Peyer's patch (tissue), 4 donors: ENCODE results near the gene PSMD4.

ENCODE experiments used
- POLR2A ChIP-seq, 2 donors: fragments of 450-650 bp; IDR thresholded peaks; one replicate each; pipeline ENCODE4 v1.5.1; 2017; ENCODE audit warnings: antibody characterized with exemption in 2 of 2, mild to moderate bottlenecking in 2 of 2, moderate library complexity in 2 of 2
- TF ChIP-seq, protein P1 (sequence below), 6 experiments: fragments of 450-650 bp in 4 of 6; fragments of 200-600 bp in 2 of 6; sonication (generic) in 1 of 6; IDR thresholded peaks; one replicate each; pipeline ENCODE4 v1.5.1; 2017 to 2019; ENCODE audit warnings: antibody characterized with exemption in 6 of 6, mild to moderate bottlenecking in 3 of 6, moderate library complexity in 1 of 6

DNA sequence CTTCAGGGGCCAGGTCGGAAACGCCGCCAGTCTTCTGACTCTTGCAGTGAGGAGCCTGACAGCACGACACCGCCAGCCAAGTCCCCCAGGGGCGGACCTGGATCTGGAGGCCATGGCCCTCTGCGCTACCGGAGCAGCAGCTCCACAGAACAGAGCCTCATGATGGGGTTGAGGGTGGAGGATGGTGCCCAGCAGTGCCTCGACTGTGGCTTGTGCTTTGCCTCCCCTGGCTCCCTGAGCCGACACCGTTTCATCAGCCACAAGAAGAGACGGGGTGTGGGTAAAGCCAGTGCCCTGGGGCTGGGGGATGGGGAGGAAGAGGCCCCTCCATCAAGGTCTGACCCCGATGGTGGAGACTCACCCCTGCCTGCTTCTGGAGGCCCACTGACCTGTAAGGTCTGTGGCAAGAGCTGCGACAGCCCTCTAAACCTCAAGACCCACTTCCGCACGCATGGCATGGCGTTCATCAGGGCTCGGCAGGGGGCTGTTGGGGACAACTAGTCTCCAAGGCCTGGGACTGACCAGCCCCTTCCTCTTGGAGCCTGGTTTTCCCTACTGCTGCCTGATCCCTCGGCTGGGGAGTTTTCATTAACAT is 36.3 kb downstream of the PSMD4 start:
- TF ChIP-seq, protein P1, sequence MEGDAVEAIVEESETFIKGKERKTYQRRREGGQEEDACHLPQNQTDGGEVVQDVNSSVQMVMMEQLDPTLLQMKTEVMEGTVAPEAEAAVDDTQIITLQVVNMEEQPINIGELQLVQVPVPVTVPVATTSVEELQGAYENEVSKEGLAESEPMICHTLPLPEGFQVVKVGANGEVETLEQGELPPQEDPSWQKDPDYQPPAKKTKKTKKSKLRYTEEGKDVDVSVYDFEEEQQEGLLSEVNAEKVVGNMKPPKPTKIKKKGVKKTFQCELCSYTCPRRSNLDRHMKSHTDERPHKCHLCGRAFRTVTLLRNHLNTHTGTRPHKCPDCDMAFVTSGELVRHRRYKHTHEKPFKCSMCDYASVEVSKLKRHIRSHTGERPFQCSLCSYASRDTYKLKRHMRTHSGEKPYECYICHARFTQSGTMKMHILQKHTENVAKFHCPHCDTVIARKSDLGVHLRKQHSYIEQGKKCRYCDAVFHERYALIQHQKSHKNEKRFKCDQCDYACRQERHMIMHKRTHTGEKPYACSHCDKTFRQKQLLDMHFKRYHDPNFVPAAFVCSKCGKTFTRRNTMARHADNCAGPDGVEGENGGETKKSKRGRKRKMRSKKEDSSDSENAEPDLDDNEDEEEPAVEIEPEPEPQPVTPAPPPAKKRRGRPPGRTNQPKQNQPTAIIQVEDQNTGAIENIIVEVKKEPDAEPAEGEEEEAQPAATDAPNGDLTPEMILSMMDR (IDR thresholded peaks at IDR 0.05), result no peak
- no peak for TF ChIP-seq POLR2A (IDR thresholded peaks at IDR 0.05)
